ENCODE results near the gene NUDT1.

NUDT1 gene

DNA sequence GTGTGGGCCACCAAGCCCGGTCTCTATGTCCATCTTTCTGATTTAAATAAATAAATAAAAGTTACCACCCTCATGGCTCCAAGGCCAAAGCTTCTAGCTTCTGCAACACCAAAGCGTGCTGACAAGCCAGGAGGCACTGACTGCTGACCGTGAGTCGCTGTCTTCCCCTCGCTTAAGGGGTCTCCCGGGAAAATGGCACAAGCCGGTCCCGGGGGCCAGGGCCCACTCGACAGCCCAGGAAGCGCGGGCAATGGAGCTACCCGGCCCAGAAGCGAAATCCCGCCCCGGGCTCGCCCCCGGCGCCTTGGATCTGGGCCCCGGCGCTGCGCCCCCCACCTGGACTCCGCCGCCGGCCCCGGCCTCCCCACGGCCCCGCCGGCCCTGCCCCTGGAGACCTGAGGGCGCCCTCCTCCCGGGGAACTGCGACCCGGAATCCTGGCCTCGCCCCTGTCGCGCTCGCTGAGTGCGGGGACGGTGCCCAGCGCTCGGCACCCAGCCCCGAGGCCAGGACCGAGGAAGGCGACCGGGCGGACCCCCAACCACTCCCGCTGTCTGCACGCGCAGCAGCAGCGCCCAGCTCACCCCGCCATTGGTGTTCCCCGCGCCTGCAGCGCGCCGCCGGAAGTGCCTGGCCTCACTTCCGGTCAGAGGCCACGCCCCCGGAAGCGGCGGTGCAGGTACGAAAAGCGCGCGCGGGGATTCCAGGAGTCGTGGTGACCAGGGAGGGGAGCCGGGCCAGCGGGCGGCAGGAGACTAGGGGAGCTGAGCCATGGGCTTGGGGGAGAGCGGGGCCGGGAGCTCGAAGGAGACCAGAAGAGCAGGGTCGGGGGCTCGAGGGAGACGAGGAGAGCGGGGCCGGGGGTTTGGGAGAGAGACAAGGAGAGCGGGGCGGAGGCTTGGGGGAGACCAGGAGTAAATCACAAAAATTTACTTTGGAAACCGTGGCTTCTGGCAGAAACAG is at the start of gene NUDT1, which contains the start of gene MRM2:
TSS of gene NUDT1 (plus strand) at position 647 of the 961 bp plus-strand sequence. CDS start 2,349 bp downstream, outside the sequence.
TSS of gene MRM2 (minus strand) at position 626 of the 961 bp plus-strand sequence. CDS start at position 590, 36 bp downstream.
- DNase-seq = peak; percentile 74

DNA sequence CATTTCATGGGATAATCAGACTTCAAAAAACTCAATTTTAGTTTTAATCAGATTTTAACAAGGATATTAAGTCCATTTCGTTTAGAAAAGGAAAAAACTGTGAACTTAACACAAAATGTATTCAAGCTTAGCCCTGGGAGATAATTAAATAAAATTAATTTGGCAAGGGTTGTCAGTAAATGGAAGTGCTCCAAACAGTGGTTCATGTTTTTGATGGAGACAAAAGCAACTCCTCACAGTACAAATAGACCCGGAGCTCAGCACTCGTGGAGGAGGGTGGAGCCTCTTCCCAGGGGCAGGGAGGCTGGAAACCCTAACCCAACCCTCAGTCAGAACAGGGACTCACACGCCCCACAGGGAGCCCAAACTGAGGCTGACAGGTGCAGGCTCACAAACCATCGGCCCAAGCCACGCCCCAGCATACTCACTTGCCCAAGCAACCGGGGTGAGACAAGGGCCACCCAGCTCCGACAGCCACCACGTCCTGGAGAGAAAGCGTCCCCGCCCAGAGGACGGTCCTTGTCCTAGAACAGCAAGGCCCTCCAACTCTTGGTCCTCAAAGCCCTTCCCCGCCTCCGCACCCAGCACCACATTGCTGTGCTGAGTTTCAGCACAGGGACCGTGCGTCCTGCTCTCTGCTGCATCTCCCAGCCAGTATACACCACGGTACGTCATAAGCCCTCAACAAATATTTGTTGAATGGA is 49.0 kb upstream of the NUDT1 start:
- DNase-seq = no peak

DNA sequence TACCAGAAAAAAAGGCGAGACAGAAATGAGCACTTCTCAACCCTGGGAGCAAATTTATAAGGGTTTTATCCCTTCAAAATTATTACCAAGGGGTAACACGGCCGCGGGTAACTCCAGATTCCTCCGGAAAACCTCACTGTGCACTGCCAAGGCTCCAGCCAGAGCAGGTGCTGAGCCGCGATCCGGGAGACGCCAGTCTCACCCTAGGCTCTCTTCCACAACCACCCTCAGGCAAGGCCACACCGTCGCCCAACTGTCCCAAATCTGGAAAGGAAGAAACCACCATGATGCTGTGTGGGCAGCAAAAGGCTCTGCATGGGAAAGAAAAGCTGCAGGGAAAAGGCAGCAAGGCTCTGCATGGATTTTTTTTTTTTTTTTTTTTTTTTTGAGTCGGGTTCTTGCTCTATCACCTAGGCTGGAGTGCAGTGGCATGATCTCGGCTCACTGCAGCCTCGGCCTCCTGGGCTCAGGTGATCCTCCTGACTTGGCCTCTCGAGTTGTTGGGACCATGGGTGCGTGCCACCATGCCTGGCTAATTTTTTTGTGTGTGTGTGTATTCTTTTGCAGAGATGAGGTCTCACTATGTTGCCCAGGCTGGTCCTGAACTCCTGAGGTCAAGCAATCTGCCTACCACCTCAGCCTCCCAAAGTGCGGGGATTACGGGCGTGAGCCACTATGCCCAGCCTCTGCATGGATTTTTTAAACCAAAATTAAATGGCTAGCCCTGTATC is 48.3 kb upstream of the NUDT1 start:
- DNase-seq = no peak

DNA sequence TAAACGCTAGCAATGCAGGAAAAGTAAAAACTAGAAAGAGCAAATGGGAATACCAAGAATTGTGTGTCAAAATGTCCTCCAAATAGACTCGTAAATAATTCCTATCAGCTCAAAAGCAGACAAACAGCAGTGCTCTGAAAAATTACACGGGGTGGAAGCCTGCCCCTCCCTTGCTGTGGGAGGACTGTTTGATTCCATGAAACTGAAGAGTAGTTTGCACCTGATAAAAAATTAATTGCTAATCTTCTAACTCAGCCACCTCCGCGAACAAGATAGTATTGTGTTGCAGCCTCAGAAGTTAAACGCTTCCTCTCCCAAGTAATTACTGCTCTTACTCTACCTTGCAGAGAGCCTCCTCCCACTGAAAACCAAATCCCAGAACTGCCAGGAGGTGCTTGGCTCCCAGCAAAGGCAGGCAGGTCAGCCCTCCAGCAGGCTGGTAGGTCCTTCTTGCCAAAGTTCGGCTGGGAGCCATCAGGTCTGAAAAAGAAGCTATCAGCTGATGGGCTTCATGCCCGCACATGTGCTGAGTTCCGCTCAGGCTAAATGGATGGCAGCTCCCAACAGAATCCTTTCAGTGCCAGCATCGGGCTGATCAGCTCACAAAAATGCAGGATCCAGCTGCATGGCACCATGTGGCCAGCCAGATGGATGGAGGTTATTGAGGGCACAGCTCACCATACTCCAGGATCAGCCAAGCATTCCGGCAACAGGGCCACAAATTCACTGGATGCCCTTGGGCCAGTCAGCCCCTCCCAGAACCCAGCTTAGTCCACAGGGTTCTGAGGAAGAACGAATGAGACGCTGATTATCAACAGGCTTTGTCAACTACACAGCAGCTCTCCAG is 46.4 kb upstream of the NUDT1 start:
- DNase-seq = no peak

DNA sequence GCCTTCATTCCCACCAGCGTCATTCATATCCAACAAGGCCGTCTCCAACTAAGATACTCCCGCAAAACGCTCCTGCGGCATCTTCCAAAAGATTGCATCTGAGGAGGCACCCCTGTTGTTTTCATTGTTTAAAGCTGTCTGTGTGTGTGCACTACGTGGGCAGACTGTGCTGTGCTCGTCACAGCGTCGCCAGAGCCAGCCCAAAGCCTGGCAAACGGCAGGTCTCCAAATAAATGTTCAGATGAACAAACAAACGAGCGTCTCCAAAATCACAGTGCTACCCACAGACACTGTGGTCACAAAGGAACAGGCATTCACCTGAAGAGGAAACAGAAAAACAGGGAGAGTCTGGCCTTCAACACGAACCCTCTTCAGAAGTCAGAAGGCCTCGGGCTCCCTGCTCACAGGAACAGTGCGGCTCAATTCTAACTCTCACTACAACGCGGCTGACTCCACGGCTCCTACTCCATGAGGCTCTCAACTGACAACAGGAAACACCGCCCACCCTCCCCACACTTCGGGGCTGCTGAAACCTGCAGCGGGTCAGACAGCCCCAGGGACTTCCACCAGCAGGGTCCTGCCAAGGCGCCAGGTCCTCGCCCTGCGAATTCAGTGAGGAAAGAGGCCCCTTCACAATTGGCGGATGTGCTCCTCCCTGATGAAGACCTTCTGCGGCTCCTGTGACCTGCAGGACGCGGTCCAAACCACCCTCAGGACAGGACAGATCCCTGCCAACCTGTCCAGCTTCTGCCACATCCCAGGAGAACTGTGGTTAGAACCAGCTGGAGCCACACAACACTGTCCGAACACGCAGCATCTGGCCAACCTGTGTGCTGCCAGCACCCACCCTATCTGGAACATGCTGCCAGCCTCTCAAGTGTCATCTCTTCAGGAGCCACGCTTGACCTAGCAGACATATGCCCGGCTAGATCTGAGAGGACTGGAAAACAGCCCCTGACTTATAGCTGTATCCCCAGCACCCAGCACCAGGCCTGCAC is 45.3 kb upstream of the NUDT1 start:
- DNase-seq = no peak

DNA sequence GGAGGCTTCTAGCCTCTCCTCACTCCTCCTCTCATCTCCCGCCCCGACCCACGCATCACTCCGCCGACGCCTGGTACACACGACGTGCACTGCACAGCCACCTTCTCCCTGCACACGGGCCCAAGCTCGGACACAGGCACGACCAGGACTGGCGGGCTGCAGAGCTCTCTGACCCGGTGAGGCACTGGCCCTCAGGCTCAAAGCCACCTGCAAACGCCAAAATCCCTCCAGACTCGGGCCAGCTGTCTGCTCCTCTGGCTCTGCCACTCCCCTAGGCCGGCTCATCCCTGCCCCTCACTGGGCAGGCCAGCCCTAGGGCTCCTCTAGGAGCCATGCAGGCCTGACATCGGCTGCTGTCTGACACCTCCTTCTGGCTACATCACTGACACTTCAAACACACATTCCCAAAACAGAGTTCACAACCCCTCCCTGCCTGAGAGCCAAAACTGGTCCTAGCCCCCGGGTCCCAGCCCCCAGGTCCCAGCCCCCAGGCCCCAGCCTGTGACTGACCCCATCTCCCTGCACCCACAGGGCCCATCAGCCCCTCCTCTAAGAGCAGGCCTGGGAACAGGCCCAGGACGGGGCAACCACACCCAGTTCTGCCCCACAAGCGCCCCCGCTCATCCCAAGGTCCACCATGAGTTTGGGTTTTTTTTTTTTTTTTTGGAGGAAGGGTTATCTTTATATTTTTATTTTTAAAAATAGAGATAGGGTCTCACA is 44.4 kb upstream of the NUDT1 start:
- DNase-seq = no peak

DNA sequence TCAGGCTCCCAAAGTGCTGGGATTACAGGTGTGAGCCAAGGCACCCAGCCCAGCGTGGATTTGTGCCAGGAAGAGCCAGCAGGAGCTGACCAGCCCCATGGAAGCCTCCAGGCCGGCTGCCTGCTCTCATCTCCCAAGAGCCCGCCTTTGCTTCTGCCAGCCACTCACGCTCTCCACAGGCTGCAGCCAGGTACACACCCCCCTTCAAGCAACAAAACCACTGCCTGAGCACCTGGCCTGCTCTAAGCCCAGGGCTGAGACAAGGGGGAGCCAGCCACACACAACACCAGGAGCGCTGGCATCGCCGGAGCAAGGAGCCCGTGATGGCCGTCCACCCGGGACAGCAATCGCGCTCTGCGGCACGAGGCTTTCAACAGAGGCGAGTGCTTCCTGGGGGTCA is 43.8 kb upstream of the NUDT1 start:
- DNase-seq = no peak

DNA sequence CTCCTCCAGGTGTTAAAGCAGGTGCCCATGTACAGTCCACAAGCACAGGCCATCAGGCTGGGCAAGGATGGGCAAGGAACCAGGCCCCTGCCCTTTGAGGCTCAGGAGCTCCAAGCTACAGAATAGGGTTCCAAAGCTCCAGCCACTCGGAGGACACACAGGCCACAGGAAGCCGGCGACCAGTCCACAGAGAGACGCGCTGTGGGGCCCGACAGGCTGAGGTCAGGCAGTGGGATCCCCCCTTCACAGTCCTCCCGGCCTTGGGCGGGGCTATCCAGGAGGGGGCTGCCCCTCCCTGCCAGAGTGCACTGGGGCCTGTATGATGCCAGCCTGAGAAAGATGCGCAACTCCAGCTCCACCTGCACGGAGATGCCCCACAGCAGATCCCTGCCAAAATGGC is 43.3 kb upstream of the NUDT1 start:
- no peak for DNase-seq

DNA sequence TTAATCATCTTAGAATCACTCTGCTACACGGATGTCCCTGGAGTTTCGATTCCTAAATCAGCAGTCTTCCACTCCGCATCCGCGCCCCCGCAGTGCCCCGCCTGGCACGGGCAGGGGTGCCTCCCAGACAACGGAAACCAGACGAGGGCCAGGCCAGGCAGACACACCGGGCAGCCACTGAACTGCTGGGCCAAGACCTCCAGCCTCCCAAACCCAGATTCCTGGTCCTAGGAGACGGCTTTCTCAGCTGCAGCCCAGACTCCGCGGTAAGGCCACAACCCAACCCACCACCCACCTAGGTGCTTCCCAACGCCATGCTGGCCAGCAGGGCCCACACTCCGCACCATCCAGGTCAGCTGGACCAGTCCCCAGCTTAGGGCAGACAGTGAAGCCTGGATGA is 42.5 kb upstream of the NUDT1 start:
- DNase-seq = no peak

DNA sequence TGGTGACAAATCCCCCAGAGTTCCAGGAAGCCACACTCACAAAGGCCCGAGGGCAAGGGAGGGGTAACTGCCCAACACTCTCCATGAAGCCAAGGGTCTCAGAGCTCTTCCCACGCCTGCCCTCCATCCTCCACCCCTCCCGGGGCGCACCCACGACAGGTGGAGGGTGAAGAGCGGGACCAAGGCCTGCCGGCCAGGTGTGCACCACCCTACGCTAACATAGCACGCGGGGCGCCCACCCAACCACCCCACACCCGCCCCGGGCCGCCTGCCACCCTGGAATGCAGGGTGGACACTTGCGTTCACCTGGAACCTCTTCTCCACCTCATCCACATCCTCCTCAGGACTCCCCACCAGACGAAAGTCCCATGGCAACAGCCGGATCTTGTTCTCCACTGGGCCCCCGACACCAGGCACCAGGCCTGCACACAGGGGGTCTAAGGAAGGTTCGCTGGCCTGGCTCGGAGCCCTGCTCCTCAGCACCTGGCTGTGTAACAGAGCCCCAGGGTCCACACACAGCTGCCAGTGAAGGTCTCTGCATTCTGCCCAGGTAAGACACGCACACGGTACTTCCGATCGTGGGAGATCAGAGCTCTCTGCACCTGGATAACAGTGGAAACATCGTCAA is 42.0 kb upstream of the NUDT1 start:
- no peak for DNase-seq

DNA sequence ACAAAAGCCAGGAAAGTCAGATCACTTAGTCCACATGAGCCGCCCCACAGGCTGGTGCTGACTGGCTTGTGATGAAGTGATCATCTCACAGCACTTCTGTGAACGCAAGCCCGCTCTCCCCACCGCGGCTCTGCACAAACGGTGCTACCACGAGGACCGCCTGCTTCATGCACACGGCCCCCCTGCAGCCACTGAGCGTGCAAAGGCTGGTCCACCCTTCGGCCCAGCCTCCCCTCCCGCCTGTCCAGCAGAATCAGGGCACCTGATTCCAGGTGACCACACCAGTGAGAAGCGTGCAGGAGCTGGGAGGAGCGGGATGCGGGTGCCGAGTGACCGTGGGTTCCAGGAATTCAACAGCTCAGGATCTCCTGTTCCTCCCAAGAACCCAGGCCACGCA is 41.4 kb upstream of the NUDT1 start:
- DNase-seq = no peak

DNA sequence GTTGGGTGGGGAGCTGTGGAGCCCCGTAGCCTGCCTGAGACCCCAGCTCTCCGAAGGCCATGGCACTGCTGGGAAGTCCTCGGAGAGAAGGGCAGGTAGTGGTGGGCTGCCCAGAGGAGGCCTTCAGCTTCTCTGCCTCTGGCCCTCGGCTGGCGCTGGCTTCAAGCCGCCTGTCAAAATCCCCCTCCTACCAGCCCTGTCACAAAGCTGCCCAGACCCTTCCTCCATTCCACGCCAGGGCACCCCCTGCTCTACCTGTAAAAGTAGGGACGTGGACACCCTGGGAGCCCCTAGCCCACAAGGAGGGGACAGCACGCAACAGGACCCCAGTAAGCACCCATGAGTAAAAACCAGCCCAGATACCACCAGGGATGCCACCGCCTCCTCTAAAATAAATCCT is 40.9 kb upstream of the NUDT1 start:
- DNase-seq = no peak

DNA sequence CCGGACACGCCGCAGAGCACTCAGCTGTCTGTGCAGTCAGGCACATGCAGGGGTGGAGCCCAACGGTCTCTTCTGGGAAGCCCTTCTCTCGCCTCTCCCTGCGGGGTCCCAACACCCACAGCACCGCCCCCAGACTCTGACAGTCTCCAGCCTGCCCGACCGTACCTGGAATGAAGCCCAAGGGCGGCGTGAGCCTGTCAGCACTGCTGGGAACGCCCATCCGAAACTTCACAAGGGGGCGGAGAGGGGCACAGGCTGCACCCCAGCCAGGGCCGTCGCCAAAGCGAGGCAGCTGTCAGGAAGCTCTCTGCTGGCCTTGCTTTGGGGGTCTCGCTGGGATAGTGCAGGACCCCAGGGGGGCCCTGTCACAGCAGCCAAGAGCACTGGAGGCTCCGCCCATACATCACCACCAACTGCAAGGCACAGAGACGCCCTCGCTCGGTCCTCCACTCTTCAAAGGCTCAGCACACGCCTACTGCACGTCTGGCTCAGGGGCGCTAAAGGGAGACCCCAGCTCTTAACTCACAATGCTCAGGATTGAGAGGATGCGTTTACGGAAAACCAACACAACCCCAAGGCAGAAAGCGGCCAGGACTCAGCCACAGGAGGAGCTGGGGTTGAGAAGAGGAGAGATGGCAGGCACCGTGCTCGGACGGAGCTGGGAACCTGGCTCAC is 40.2 kb upstream of the NUDT1 start:
- DNase-seq = no peak

DNA sequence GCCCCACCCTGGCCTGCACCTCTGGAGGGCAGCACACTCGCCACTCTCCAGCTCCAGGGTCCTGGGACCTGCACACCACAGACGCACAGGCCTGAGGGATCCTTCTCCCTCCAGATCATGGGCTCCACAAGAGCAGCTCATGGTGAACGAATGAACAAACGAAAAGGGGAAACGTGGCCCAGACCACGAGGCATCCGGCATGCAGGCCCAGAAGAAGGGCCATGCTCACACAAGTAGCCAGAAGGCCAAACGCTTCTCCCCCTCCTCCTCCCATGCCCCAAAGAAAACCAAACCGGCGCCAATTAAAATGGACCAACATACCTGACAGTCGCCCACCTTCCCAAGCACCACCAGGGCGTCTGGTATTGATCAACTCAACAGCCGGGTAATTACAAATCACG is 39.7 kb upstream of the NUDT1 start:
- DNase-seq = no peak

DNA sequence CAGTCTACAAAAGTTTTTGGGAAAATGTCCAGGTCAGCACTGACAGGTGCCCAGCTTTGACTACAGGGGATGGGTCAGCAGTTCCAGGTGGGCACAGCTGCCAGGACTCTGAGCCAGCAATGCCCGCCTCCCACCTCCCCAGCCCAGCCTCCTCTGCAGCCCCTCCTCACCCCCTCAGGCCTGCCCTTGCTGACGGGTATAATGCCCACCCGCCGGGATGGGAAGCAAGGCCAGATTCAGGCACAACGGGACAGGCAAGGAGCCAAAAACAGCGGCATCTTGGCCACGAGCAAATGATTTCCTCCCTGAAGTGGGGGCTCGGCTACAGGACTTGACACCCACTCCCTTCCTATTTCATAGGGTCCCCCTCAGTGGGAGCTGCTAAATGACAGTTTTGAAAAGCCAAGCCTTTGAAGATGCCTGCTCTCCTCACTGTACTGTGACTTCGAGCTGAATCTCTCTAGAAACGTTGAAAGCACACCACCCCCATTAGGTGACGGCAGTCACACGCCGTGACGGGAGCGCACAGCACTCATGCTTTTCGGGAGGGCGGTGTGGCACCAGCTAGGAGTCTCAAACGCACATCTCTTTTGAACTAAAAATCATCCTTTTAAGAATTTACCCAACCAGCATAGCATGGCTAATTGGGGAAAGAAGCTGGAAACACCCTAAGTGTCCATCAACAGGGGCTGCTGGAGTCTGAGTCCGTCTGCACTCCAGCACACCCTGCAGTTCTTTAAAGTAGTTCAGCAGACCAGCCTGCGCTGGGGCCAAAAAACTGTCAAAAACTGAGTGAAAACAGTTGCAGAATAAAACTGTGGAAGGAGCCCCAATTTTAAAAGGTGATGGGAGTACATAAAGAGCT is 38.9 kb upstream of the NUDT1 start:
- DNase-seq = no peak

DNA sequence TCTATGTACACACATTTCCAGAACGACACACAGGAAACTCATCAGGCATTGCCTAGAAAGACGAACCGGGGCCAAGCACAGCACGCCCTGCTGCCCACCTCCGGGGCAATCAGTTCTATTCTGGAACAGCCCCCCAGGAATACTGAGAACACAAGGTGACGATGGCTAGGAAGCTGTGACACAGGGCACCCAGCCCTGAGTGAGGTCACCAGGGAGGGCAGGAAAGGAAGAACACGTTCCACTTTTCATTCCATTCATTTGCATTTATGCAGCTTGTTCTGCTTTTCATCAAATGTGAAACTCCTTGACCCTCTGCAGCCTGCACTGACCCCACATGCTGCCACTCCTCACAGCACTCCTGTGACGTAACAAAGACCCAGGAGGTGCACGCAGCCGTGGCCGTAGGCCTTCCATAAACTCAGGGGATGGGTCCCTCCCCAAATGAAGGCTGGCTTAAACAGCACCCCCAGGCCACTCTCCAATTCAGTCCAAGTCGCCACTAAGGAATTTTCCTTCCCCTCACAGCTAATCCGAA is 38.2 kb upstream of the NUDT1 start:
- DNase-seq = no peak

DNA sequence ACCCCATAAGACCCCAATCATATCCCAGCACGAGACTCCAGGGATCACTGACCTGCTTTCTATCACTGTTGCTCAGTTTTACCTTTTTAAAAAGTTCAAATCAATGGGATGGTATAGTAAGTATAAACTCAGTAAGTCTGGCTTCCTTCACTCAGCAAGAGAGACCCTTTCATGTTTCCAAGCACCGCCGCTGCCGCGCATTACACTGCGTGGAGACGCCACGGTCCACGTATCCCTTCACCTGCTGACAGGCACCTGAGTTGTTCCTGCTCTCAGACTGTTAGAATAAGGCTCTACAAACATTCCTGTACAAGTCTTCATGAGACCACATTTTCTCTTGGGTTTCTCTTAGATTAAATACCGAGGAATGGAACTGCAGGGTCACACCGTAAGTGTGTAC is 37.6 kb upstream of the NUDT1 start:
- no peak for DNase-seq

Measured in 8988T (cell line).